Esophagus mucosa (tissue), 1 donor: ENCODE measurements around the gene CBARP. TPM values are rescaled to one million over a fixed set of nuclear protein-coding genes. Genes with fewer than 3 reads are reported as not detected.

Experiments
- ATAC-seq: fragments of 200-7000 bp; cut with Tn5 transposase; one replicate; pipeline ENCODE4 v1.9.1; 2020
- total RNA-seq: library from RNA; stranded (reverse); gene quantifications from one replicate; pipeline ENCODE4 v1.2.4, GENCODE V29; 2023
- donor health status: DM: yes; HTN: yes; CAD: no.

Gene CBARP
- total RNA-seq, 1 donor from 2014 or later, result 2.0 TPM

DNA sequence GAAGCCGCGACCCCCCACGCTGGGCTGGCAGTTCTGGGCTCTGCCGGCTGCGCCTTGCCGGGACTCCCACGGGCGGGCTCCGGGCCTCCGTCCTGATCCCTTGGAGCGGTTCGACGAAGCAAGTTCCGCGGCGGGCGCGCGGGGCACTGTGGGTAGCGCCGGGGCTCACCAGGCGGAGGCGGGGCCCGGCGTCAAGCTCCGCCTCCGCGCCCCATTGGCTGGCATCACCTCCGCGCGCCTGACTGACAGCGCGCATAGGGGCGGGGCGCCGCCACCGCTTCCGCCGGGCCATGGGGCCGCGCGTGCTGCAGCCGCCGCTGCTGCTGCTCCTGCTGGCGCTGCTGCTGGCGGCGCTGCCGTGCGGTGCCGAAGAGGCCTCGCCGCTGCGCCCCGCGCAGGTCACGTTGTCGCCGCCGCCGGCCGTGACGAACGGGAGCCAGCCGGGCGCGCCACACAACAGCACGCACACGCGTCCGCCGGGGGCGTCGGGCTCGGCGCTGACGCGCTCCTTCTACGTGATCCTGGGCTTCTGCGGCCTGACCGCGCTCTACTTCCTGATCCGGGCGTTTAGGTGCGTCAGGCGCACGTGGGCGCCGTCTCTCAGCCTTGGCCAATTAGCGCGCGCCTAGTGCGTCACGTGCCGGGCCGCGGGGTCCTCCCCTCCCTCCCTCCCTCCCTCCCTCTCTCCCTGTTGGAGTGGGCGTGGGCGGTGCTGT, 37.6 kb upstream of the CBARP start, which contains the start of gene FAM174C:
FAM174C (plus strand) TSS at position 271 of the 716 bp plus-strand sequence; CDS start at position 291, 20 bp downstream.
- peak; percentile 80 for ATAC-seq

GRCh38 chr19:1274852-1275259, 37.1 kb upstream of the CBARP start:
- ATAC-seq, result peak; percentile 1

GRCh38 chr19:1274081-1274851, 36.5 kb upstream of the CBARP start:
- ATAC-seq, result no peak

DNA sequence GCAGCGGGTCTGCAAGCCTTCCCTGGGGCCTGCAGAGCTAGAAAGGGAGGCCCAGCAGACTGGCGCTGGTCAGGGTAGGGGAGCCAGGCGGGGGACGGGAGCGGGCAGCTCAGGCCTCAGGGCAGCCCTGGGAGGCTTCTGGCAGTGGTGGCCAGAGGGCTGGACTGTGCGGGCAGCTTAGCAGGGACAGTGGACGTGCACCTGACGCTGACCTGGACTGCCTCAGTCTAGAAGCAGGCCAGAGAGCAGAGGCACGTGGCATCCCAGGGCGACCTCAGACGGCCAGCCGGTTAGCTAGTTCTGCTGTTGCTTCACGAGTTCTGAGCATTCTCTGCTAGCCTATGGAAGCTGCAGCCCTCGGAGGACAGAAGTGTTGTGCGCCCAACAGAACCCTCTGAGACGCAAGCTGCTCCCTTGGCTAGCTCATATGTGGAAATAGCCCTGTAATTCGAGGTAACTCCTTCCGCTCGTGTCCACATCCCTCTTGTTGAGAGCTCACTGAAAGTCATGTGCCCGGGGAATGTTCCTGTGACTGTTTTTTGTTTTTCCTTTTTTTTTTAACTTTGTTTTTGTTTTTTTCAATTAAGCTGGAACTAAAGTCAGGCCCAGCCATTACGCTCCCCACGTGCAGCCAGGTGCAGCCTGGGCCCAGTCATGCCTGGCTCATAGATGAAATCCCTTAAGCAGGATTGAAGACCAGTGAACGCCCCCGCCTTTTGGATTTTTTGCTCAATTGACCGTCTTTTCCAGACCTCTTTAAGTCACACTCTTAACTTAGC, 35.6 kb upstream of the CBARP start:
- ATAC-seq, result no peak

- no peak for ATAC-seq
Measured at GRCh38 chr19:1272423-1273262, 34.8 kb upstream of the CBARP start.

- ATAC-seq, result no peak
Measured at GRCh38 chr19:1271528-1272422, 34.0 kb upstream of the CBARP start.

- no peak for ATAC-seq
Measured at GRCh38 chr19:1270854-1271527, 33.2 kb upstream of the CBARP start.

GRCh38 chr19:1270213-1270853, 32.5 kb upstream of the CBARP start:
- no peak for ATAC-seq

DNA sequence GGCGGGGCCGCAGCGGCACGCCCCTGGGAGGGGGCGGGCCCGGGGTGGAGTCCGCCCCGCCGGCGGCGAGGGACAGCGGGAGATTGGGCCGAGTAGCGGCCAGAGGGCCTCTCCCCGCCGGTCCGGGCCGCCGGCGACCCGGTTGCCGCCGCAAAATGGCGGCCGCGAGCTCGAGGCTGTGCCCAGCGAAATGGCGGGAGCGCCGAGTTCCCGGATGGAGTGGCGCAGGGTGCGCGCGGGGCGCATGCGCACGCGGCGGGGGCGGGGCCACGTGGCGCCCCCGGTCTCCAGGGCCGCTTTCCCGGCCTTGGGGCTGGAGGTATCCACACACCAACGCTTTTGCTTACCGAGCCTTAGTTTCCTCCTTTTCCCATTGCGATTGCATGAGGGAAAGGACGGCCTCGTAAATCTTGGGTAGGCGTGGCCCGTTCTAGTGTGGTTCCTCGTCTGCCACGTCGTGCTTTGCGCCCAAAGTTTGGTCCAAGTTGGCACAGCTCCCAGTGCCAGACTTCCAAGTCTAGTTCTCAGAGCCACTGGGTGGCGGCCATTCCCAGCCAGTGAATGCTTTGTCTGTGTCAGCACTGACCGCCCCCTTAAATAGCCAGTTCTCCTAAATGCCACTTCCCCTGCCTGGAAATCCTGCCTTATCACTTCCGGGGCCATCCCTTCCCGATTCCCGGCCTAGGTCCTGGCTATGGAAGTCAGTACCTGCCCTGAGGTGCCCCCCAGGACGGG, 31.8 kb upstream of the CBARP start:
- peak; percentile 5 for ATAC-seq

GRCh38 chr19:1269065-1269477, 31.3 kb upstream of the CBARP start, which contains the start of gene CIRBP:
TSS of gene CIRBP (plus strand) at chr19:1269332. CDS start at chr19:1270934, 1,602 bp downstream.
- ATAC-seq, result peak; percentile 71

DNA sequence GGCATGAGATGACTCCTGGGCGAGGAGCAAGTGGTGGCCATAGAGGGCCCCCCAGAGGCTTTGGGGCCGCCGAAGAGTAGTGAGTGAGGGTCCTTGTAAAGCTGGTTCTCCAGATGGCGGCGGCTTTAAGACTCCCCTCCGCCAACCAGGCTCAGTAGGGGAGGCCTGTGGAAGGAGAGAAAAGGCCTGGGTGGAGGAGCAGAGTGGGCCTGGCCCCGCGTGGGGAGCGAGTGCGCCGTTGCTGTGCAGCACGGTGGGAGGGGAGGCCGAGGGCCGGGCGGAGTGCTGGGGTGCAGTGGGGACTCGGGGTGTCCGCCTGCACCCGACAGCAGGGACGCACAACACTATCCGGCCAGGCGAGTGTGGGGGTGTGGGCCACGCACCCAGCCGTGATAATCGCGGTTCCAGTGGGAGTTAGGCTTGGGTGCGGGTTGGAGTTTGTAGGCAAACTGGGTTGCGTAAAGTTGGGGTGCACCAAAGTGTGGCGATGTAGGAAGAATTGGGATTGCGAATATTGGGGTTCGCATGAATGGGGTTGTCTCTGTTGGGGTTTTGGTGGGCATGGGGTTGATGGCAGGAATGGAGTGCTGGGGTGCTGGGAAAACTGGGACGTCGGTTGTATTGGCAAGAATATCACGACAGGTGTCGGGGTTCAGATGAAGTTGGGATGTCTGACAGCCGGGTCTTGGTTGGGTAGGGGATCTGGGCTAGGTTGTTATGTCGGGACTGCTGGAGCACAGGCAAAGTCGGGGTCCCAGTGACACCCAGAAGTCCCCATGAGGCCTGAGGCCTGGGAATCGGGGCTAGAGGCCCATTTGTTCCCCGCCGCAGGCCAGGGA, 30.6 kb upstream of the CBARP start:
- no peak for ATAC-seq

GRCh38 chr19:1267477-1268225, 29.8 kb upstream of the CBARP start:
- no peak for ATAC-seq

DNA sequence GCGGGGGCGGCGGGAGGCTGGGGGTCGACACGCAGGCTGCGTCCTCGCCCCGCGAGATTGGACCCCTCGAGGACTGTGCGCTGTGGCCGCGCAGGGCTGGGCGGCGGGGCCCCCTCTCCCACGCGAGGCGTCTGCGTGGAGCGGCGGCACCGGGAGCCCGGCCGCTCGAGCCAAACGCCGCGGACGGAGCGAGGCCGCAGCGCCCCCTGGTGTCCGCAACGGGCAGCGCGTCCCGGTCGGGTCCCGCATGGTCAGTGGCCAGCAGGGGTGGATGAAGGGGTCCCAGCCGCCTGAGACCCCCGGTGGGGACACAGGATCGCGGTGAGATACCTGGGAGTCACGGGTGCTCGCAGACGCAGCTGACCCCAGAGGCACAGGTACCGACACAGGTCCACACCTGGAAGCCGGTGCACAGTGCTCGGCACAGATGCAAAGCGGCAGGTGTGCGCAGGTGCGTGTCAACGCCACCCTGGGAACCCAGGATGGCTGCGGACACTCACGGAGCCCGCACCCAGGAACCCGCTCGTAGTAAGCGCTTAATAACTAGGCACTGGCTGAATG, 29.2 kb upstream of the CBARP start:
- ATAC-seq, result peak; percentile 2

GRCh38 chr19:1266129-1266915, 28.5 kb upstream of the CBARP start:
- peak; percentile 54 for ATAC-seq

- ATAC-seq, result peak; percentile 8
Measured at GRCh38 chr19:1265615-1266128, 27.9 kb upstream of the CBARP start.
